Choroid plexus epithelial cell (primary cell): Measurements from ENCODE around the gene TNNI3K.

Experiments used
- DNase-seq: peaks from one replicate; pipeline ENCODE4 v3.0.0-alpha.2; 2010; ENCODE audit warnings: low read depth
- H3K4me3 ChIP-seq: 2 replicates; pipeline ENCODE4 v1.5.1; 2011; ENCODE audit warnings: low read depth, mild to moderate bottlenecking, control low read depth, low read length, moderate library complexity
- CTCF ChIP-seq: conservative IDR thresholded peaks from 2 replicates; pipeline ENCODE4 v1.5.1; 2011; ENCODE audit warnings: low read depth, mild to moderate bottlenecking, control low read depth, inconsistent platforms, low read length, moderate library complexity

TNNI3K gene

GRCh38 chr1:74586253-74586897, 351.2 kb downstream of the TNNI3K start:
- no peak for DNase-seq
- H3K4me3 ChIP-seq: no peak overlapping the region
- TF ChIP-seq CTCF: no peak

- DNase-seq: no peak
- no peak overlapping the region for H3K4me3 ChIP-seq
- no peak for TF ChIP-seq CTCF
Measured at GRCh38 chr1:74587888-74588287, 352.7 kb downstream of the TNNI3K start.

- no peak for DNase-seq
- no peak overlapping the region for H3K4me3 ChIP-seq
- no peak for TF ChIP-seq CTCF
Measured at GRCh38 chr1:74590288-74590687, 355.1 kb downstream of the TNNI3K start.

- no peak overlapping the region for H3K4me3 ChIP-seq
- no peak for DNase-seq
- no peak for TF ChIP-seq CTCF
Measured at GRCh38 chr1:74591949-74592348, 356.8 kb downstream of the TNNI3K start.

- no peak for DNase-seq
- TF ChIP-seq CTCF: no peak
Measured at GRCh38 chr1:74592580-74593355, 357.6 kb downstream of the TNNI3K start.

More at GRCh38 chr1:74592580-74593355, 357.6 kb downstream of the TNNI3K start:
- H3K4me3 ChIP-seq: no peak overlapping the region
